Erythroblast (primary cell): ENCODE results near the gene INSYN2B.

Experiments
- GATA1 ChIP-seq: IDR thresholded peaks from 2 replicates; pipeline ENCODE4 v1.6.1; 2011; ENCODE audit warnings: low read depth, mild to moderate bottlenecking, control low read depth, low read length, moderate library complexity
- POLR2A ChIP-seq: IDR thresholded peaks from 2 replicates; pipeline ENCODE4 v1.6.1; 2011; ENCODE audit warnings: mild to moderate bottlenecking, low read length

GRCh38 chr5:169851321-169851850 lies 128.9 kb downstream of the INSYN2B start:
- no peak for TF ChIP-seq POLR2A
- no peak for TF ChIP-seq GATA1
